GM12878 (cell line): ENCODE results near the gene DMD. TPM values are rescaled to one million over a fixed set of nuclear protein-coding genes. Genes with fewer than 3 reads are reported as not detected.
A peak's percentile ranks its signal among the peaks of the same experiment; 100 is the strongest.

Source experiments
- ATAC-seq: fragments of 200-7000 bp; cut with Tn5 transposase; 3 replicates; pipeline ENCODE4 v1.9.1; 2020; ENCODE audit warnings: mild to moderate bottlenecking, moderate library complexity
- BruUV-seq: library from RNA; stranded (reverse); fragments of 400-500 nt; replicated peaks from 2 replicates; lab custom pipeline; 2021; lab: Mats Ljungman, UMichigan
- CTCF ChIA-PET: fragments of 300-600 bp; sonication (Branson Sonifier 250); formaldehyde crosslinking; extraction: SDS; loops from one replicate; lab custom pipeline; 2021; ENCODE audit warnings: inconsistent platforms; lab: Yijun Ruan, JAX
- POLR2A ChIA-PET: fragments of 350-600 bp; formaldehyde crosslinking; extraction: SDS; loops from one replicate; lab custom pipeline; 2021; ENCODE audit warnings: inconsistent platforms; lab: Charles Lee
- RAD21 ChIA-PET: fragments of 300-600 bp; sonication (Branson Sonifier 250); formaldehyde crosslinking; loops from one replicate; lab custom pipeline; 2023; ENCODE audit warnings: antibody characterized with exemption; ENCODE audit not compliant: unreplicated experiment; lab: Charles Lee
- SMC1A ChIA-PET: fragments of 300-600 bp; sonication (Branson Sonifier 250); formaldehyde crosslinking; loops from one replicate; lab custom pipeline; 2023; ENCODE audit not compliant: unreplicated experiment, uncharacterized antibody; lab: Charles Lee
- DNase-seq: peaks from one replicate; pipeline ENCODE4 v3.0.0-alpha.2; 2011; ENCODE audit warnings: low read depth, low spot score
- FAIRE-seq: peaks from 3 replicates; lab custom pipeline; 2011; peaks lifted over from hg19 to GRCh38; lab: Jason Lieb, UNC
- H2AFZ ChIP-seq: 2 replicates; pipeline ENCODE4 v1.6.0; 2011; ENCODE audit warnings: low read depth, low read length, control low read depth; ENCODE audit not compliant: control insufficient read depth
- H3K27ac ChIP-seq: 2 replicates; pipeline ENCODE4 v1.5.1; 2011; ENCODE audit warnings: control low read depth; ENCODE audit not compliant: control insufficient read depth, insufficient read depth
- H3K27me3 ChIP-seq, 2 experiments: replicated peaks in 1 of 2; 2 replicates each; pipeline versions ENCODE4 v1.6.0 to v1.6.1; 2011; ENCODE audit warnings: low read length in 1 of 2; ENCODE audit not compliant: control insufficient read depth in 2 of 2, insufficient read depth in 2 of 2
- H3K36me3 ChIP-seq, 2 experiments: 2 replicates each; pipeline ENCODE4 v1.5.1; 2011; ENCODE audit warnings: low read length in 1 of 2; ENCODE audit not compliant: control insufficient read depth in 2 of 2, insufficient read depth in 2 of 2
- H3K4me1 ChIP-seq: 2 replicates; pipeline ENCODE4 v1.6.1; 2011; ENCODE audit warnings: mild to moderate bottlenecking, low read length, moderate library complexity, mixed read lengths; ENCODE audit not compliant: control insufficient read depth, insufficient read depth
- H3K4me2 ChIP-seq: 2 replicates; pipeline ENCODE4 v1.6.0; 2011; ENCODE audit warnings: control low read depth; ENCODE audit not compliant: control insufficient read depth, insufficient read depth
- H3K4me3 ChIP-seq: fragments of 200-600 bp; sonication (generic); 2 replicates; pipeline ENCODE4 v1.5.1; 2016
- H3K79me2 ChIP-seq: 2 replicates; pipeline ENCODE4 v1.6.0; 2011; ENCODE audit warnings: low read length; ENCODE audit not compliant: control insufficient read depth, insufficient read depth
- H3K9ac ChIP-seq: 2 replicates; pipeline ENCODE4 v1.8.0; 2011; ENCODE audit warnings: low read length, control low read depth, mixed read lengths; ENCODE audit not compliant: control insufficient read depth, insufficient read depth
- H3K9me3 ChIP-seq: replicated peaks from 3 replicates; pipeline ENCODE4 v1.5.1; 2011; ENCODE audit warnings: mild to moderate bottlenecking, low read length; ENCODE audit not compliant: control insufficient read depth, insufficient read depth
- H4K20me1 ChIP-seq: 2 replicates; pipeline ENCODE4 v1.6.0; 2011; ENCODE audit not compliant: control insufficient read depth, insufficient read depth
- BMI1 ChIP-seq: fragments of 450-650 bp; IDR thresholded peaks from 2 replicates; pipeline ENCODE4 v1.6.1; 2016; ENCODE audit warnings: mild to moderate bottlenecking, moderate library complexity, borderline replicate concordance
- CHD4 ChIP-seq: fragments of 200-600 bp; sonication (generic); IDR thresholded peaks from 2 replicates; pipeline ENCODE4 v1.6.1; 2016; ENCODE audit warnings: mild to moderate bottlenecking
- CREB1 ChIP-seq: IDR thresholded peaks from 2 replicates; pipeline ENCODE4 v1.6.1; 2012; ENCODE audit warnings: low read depth, mild to moderate bottlenecking, inconsistent platforms
- GABPA ChIP-seq: IDR thresholded peaks from 2 replicates; pipeline ENCODE4 v1.6.1; 2014; ENCODE audit warnings: antibody characterized with exemption, low read depth, mild to moderate bottlenecking, inconsistent platforms
- IRF4 ChIP-seq: IDR thresholded peaks from 2 replicates; pipeline ENCODE4 v1.6.1; 2011; ENCODE audit warnings: low read depth, low read length
- JUNB ChIP-seq: IDR thresholded peaks from 2 replicates; pipeline ENCODE4 v1.6.1; 2016; ENCODE audit warnings: antibody characterized with exemption, mild to moderate bottlenecking
- JUND ChIP-seq: IDR thresholded peaks from 2 replicates; pipeline ENCODE4 v1.6.1; 2012; ENCODE audit warnings: low read depth, mild to moderate bottlenecking, low read length, improper control_type of control experiment, moderate library complexity
- NBN ChIP-seq: fragments of 450-650 bp; IDR thresholded peaks from 2 replicates; pipeline ENCODE4 v1.6.1; 2016
- ZNF274 ChIP-seq: IDR thresholded peaks from one replicate; pipeline ENCODE4 v1.8.0; 2011; ENCODE audit not compliant: insufficient read length, insufficient read depth
- ZNF687 ChIP-seq: fragments of 450-650 bp; IDR thresholded peaks from 2 replicates; pipeline ENCODE4 v1.6.1; 2017; ENCODE audit warnings: mild to moderate bottlenecking, moderate library complexity
- WGBS: methylation state at CpG from one replicate; pipeline ENCODE4 v1.1.6; 2016; ENCODE audit warnings: low lambda C conversion rate; ENCODE audit not compliant: insufficient replicate concordance, insufficient coverage; ENCODE audit errors: missing lambda C conversion rate; 5-methylcytosine and 5-hydroxymethylcytosine counted together
- in situ Hi-C: fragments of 300-500 bp; cut with MboI; formaldehyde crosslinking; loops from 9 replicates; pipeline ENCODE4 v1.14.3; 2018; ENCODE audit warnings: mixed read lengths
- intact Hi-C: fragments of 100-400 bp; cut with micrococcal nuclease; formaldehyde crosslinking; loops from one replicate; pipeline ENCODE4 v1.14.2; 2022; ENCODE audit not compliant: unreplicated experiment
- polyA plus RNA-seq, 11 experiments: library from polyadenylated mRNA; depleted of rRNA in 4 of 11; unstranded in 6 of 11; stranded (reverse) in 5 of 11; fragments of >200 nt; fragmentation: Nextera tagmentation in 4 of 11; fragmentation: Illumina TruSeq in 1 of 11; extraction: Ambion mirVana in 4 of 11; extraction: Trizol in 1 of 11; gene quantifications; 1 replicate in 1 of 11; 2 replicates in 10 of 11; pipeline versions ENCODE4 v1.2.1 to v1.2.3, GENCODE V29; 2011 to 2016; ENCODE audit warnings: inconsistent platforms in 2 of 11, missing spikeins in 2 of 11, low read depth in 1 of 11
- total RNA-seq, 4 experiments: library from RNA; depleted of rRNA in 3 of 4; stranded (reverse); fragments of >200 nt in 3 of 4; fragmentation: Illumina TruSeq in 1 of 4; extraction: Trizol in 1 of 4; gene quantifications; 2 replicates each; pipeline versions ENCODE4 v1.2.1 to v1.2.3, GENCODE V29; 2013 to 2021

The DMD gene
- total and polyA plus RNA-seq, 10 of the 15 experiments (the other 5 are each of a cell fraction or from before 2014, with no cell fraction given), result 1.4 to 24.3 (median 4.3) TPM

GRCh38 chrX:32538554-32538953 is 672.8 kb downstream of the DMD start (continued):
- TF ChIP-seq ZNF687 (no peak), ZNF274 (no peak), CHD4 (no peak), JUND (no peak), GABPA (no peak)

GRCh38 chrX:32533848-32534247 is 677.5 kb downstream of the DMD start:
- intact Hi-C loops (loop anchor here (5.0 to 10.0 kb wide), 2 partner anchors 801 to 1768 kb away; no protein-coding TSS in a partner anchor), in situ Hi-C loops (no loop called here)
- Histone ChIP-seq H3K36me3 (no peaks in the 10 kb centered on the region), H3K4me3 (no peak overlapping the region), H3K4me2 (no peak overlapping the region), H3K27ac (no peak overlapping the region), H3K9me3 (no peaks in the 10 kb centered on the region), H2AFZ (no peak overlapping the region), H3K4me1 (no peaks in the 10 kb centered on the region), H3K9ac (no peak overlapping the region), H4K20me1 (no peaks in the 10 kb centered on the region), H3K79me2 (no peaks in the 10 kb centered on the region), H3K27me3 (no peaks in the 10 kb centered on the region; a peak in 1 of 4 replicates)
- ATAC-seq (peak; percentile 67), FAIRE-seq (no peak), DNase-seq (no peak)
- CTCF ChIA-PET, result interaction anchor here (0.6 to 0.8 kb wide), 2 partner anchors 8 to 17 kb away, joined by 3 read pairs; no protein-coding TSS in a partner anchor
- no TSS peak for BruUV-seq
- RAD21 ChIA-PET, result no interaction called here
- SMC1A ChIA-PET, result no interaction called here
- 0% methylated on average over 4 of the region's 4 CpGs for WGBS
- POLR2A ChIA-PET, result no interaction called here
- TF ChIP-seq BMI1 (no peak), JUNB (peak; percentile 83), IRF4 (peak; percentile 29; the same call in 1 of the 2 replicates), CREB1 (0 out of 2 replicates have a peak, but pooled peaks have one; percentile 16), NBN (no peak)
